ENCODE data around the gene TIMP4.

TIMP4 gene

DNA sequence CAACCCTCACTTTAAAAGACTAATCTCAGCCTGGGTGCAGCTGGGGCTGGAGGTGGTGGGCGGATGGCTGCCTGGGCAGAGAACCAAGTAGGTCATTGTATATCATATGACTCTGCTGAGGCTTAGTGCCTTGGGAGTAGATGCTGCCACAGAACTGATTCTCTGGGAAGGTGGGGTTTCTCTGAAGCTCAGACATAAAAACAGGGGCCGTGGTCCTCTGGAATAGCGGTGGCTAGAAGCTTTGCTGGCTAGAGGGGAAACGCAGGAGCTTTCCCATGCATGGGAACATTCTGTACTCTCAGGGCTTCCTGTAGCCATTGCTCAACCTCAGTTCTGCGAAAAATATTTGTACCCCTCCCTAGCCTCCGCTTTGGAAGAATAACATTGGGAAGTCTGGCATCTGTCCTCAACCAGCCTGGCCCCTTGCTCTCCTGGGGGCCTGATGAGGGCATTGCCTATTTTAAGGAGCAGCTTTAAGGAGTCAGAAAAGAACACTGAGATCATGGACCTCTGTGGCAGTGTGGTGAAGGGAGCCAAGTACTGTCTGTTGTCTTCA lies 14.7 kb downstream of the TIMP4 start:
- no peak for DNase-seq

GRCh38 chr3:12142476-12142875 lies 16.2 kb downstream of the TIMP4 start:
- no peak for DNase-seq

DNA sequence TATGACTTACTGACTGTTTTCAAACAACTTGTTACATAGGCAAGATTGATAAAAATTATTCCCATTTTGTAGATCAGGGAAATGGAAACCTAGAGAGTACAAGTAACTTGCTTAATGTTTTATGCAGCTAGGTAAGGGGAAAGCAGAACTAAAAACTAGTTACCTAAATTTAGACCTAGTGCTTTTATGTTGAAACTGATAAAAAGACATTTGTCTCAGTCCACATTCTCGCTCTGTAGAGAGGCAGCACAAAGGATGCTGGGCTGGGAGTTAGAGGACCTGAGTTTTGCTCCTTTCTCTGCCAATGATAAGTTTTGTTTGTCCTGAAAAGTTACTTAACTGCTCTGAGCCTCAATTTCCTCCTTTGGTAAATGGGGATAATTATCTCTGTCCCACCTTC lies 17.4 kb downstream of the TIMP4 start:
- DNase-seq = no peak

DNA sequence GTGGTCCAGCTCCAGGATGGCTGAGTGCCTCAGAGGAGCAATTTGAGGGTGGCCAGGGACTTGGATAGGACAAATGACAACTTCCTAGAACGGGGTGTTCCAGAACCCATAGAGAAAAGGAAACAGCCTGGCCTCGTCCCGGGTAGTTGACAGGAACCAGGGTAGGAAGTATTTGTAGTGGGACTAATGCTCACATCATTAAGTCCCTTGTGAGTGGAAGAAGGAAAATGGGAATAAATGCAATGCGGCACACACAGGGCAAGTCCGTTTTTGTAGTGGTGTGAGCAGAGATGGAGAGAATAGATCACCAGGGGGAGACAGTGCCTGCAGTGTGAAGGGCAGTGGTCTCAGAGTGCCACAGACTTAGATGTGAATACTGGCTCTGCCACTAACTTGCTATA lies 19.6 kb downstream of the TIMP4 start:
- no peak for DNase-seq

DNA sequence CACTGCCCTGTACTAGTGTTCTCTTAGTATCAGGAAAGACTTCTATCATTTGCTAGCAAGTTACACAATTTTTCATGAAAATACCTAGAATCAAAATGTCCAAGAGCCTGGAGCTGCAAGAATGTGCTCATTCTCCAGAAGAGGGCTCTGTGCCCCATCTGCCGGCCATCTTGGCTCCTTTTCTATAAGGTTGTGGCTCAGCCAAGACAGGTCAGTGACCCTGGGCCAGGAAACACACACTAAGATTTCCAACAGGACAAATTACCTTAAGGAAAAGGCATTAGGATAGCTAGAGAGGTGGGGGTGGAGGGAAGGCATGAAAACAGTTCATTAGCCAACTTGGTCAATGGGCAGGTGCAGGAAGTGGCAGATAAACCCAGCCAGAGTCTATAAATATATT lies 20.7 kb downstream of the TIMP4 start:
- DNase-seq = peak in 1 of 2 donors; percentile 6

- no peak for DNase-seq
Observed at GRCh38 chr3:12136371-12136770, 22.3 kb downstream of the TIMP4 start.

GRCh38 chr3:12135029-12135657 lies 23.6 kb downstream of the TIMP4 start:
- DNase-seq = peak; percentile 57 to 60

DNA sequence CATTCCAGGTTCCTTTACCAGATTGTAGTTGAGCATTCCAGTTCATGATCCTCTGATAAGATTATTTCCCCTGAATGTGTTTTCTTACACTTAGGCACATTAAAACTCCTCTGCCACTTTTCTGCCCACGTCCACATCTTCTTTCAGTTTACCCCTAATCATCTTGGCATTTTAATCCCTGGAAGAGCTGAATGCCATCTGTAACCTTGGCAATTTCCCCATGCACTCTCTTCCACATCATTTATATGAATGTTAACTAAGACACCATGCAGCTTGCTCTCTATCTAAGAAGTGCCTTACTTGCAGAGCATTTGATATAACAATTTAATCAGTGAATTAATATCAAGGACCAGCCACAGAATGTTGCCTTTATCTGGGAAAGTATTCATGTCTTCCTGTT lies 25.8 kb downstream of the TIMP4 start:
- DNase-seq = no peak

- no peak for DNase-seq
Observed at GRCh38 chr3:12131351-12132090, 27.2 kb downstream of the TIMP4 start.

DNA sequence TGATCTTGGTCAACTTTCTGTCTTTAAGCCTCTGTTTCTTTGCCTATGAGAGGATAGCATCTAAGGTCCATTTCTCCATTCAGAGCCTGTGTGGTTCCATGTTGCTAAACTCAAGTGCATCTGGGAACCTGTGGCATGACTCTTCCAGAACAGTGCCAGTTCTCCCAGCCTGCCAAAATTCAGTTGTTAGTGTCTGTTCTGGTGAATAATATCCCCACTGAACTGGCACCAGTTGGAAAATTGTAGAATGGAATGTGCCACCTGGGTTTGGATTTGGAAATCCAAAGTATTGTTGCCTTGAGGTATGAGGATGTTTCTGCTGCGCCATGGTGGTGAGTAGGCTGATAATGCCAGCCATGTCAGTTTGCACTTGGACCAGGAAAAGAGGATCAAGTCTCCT lies 31.3 kb downstream of the TIMP4 start:
- DNase-seq = no peak

GRCh38 chr3:12125772-12126171 lies 32.9 kb downstream of the TIMP4 start:
- no peak for DNase-seq

DNA sequence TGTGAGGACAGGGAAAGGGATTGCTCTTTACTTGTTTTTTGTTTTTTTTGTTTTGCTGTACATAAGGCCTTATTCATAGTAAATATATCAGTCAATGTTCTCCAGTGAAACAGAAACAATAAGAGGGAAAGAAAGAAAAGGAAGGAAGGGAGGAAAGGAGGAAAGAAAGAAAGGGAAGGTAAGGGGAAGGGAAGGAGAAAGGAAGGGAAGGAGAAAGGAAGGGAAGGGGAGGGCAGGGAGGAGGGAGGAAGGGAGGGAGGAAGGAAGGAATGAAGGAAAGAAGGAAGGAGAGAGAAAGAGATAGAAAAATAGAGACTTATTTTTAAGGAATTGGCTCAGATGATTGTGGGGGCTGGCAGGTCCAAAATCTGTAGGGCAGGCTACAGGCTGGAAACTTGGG lies 37.2 kb downstream of the TIMP4 start:
- DNase-seq = no peak

DNA sequence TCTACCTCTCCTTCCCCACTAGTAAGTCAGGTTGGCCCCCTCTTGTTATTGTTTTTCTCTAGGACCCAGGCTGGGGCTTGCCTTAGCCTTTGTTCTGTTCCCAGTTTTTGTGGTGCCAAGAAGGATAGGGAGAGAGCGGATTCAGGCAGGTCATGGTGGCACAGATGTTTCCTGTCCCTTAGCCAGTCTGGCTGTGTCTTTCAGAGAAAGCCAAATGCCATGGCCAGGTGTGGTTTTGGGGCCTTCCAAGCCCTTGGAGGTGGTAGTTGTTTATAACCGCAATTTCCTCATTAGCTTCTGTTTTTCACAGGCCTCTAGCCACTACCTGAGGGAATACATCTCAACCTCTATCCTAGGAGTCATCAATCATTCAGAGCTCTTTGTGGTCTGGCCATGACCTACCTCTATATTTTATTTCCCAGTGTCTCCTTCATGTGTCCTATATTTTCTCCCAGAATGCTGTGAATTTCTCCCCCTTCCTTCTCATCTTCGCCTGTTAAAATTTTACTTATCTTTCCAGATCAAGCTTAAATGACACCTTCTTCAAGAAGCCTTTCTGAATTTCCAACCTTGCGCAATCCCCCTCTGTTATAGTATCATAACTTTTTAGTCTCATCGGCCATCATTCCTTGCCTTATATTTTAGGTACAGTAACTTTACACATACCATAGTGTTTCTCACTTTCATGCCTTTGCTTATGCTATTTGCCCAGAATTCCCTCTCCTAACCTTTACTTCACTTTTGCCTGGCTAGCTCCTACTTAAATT lies 38.2 kb downstream of the TIMP4 start:
- DNase-seq = no peak

DNA sequence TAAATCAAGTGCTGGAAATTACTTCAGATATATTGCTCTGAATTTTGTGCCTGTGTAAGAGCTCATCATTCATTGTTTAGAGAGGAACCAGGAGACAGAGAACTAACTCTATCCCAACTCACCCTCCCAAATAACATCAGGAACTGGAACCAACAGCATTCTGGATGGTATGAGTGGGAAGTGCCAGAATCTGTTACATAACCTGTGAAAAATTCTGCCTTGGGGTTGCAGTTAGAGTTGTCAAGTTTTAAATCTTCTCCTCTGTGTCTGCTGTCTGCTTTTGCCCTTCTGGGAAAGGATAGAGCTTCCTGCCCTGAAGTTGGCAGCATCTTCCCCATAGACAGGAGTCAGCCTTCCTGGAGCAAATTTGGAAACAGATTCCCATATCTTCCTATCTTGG lies 41.2 kb downstream of the TIMP4 start:
- DNase-seq = no peak

DNA sequence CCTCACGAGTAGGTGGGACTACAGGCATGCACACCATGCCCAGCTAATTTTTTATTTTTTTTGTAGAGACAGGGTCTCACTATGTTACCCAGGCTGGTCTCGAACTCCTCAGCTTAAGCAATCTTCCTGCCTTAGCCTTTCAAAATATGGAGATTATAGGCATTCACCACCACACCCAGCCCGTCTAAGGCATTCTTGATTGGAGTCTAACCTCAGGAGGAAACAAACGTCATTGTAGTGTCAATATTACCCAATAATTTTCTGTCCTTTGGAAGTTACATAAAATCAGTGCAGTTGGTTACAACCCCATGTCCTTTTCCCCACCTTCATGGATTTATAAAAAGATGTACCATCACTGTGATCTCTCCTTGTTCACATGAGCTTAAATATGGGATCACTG lies 41.8 kb downstream of the TIMP4 start:
- no peak for DNase-seq

GRCh38 chr3:12115849-12116248 lies 42.9 kb downstream of the TIMP4 start:
- DNase-seq = no peak

DNA sequence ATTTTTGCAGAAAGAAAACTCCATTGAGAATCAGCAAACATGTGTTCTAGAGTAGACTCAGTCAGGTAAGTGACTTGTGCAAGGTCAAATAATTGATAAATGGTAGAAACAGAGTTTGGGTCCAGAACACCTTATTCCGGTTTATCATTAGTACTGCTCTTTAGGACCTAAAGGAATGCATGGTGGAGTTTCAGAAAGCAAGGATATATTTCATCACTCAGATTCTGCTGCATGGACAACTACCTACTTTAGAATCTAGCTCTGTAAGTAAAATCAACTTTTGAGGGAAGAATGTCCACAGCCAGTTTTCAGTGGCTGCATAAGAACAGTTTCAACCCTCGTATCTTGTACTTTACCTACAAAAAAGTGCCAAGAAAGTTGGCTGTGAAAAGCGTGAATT lies 43.6 kb downstream of the TIMP4 start:
- no peak for DNase-seq

DNA sequence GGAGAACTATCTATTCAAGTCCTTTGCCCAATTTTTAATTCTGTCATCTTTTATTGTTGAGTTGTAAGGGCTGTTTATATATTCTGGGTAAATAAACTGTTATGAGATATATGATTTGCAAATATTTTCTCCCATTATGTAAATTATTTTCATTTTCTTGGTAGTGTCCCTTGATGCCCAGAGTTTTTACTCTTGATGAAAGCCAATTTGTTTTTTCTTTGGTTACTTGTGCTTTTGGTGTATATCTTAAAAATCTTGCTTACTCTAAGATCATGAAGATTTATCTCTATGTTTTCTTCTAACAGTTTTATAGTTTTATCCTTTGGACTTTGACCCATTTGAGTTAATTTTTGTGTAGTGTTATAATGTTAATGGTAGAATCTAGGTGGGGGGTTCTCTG lies 44.5 kb downstream of the TIMP4 start:
- DNase-seq = no peak

GRCh38 chr3:12107071-12107713 lies 51.5 kb downstream of the TIMP4 start:
- DNase-seq = no peak

All from CD4-positive, alpha-beta T cell treated with Interferon alpha-2 for 1 hour (primary cell).